NCI-H1092 treated with DMSO at 0.1 percent for 48 hours (cell line): ENCODE measurements around the gene SLC25A14.
"Not testable (repeated sequence)": the region's sequence is repeated elsewhere in the genome, so short reads cannot be mapped to it uniquely, and the experiment has no call there.

ENCODE experiments used
- DNase-seq: peaks from one replicate; lab custom pipeline; 2025; lab: John Stamatoyannopoulos, UW

The SLC25A14 gene

GRCh38 chrX:130339408-130340222 is at the start of gene SLC25A14:
Gene SLC25A14 (plus strand): TSS chrX:130339919. CDS start chrX:130340279, 360 bp downstream.
- DNase-seq: peak; percentile 82

- DNase-seq: no peak
Observed at GRCh38 chrX:130295519-130296296, 44.0 kb upstream of the SLC25A14 start.

GRCh38 chrX:130296297-130296678 is 43.4 kb upstream of the SLC25A14 start:
- DNase-seq: no peak

- DNase-seq: no peak
Observed at GRCh38 chrX:130296743-130297142, 43.0 kb upstream of the SLC25A14 start.

- no peak for DNase-seq
Observed at GRCh38 chrX:130299279-130300009, 40.3 kb upstream of the SLC25A14 start.

- DNase-seq: peak; percentile 53
Observed at GRCh38 chrX:130300010-130300282, 39.8 kb upstream of the SLC25A14 start.

- DNase-seq: no peak
Observed at GRCh38 chrX:130301405-130301804, 38.3 kb upstream of the SLC25A14 start.

GRCh38 chrX:130301977-130302376 is 37.7 kb upstream of the SLC25A14 start:
- DNase-seq: no peak

GRCh38 chrX:130304587-130305368 is 34.9 kb upstream of the SLC25A14 start:
- DNase-seq: no peak

- not testable (repeated sequence) for DNase-seq
Observed at GRCh38 chrX:130319886-130320285, 19.8 kb upstream of the SLC25A14 start.

- DNase-seq: no peak
Observed at GRCh38 chrX:130321550-130321949, 18.2 kb upstream of the SLC25A14 start.

- no peak for DNase-seq
Observed at GRCh38 chrX:130330146-130330545, 9.6 kb upstream of the SLC25A14 start.

GRCh38 chrX:130330706-130331105 is 9.0 kb upstream of the SLC25A14 start:
- peak; percentile 64 for DNase-seq

- no peak for DNase-seq
Observed at GRCh38 chrX:130336531-130336930, 3.2 kb upstream of the SLC25A14 start.

GRCh38 chrX:130338869-130339268 is 850 bp upstream of the SLC25A14 start:
- not testable (repeated sequence) for DNase-seq

- DNase-seq: no peak
Observed at GRCh38 chrX:130340271-130340670, 552 bp downstream of the SLC25A14 start.

- no peak for DNase-seq
Observed at GRCh38 chrX:130343411-130343810, 3.7 kb downstream of the SLC25A14 start.

- no peak for DNase-seq
Observed at GRCh38 chrX:130347321-130347720, 7.6 kb downstream of the SLC25A14 start.

GRCh38 chrX:130351567-130351966 is 11.8 kb downstream of the SLC25A14 start:
- no peak for DNase-seq

GRCh38 chrX:130352050-130352449 is 12.3 kb downstream of the SLC25A14 start:
- DNase-seq: not testable (repeated sequence)

GRCh38 chrX:130376077-130376476 is 36.4 kb downstream of the SLC25A14 start:
- no peak for DNase-seq
